ENCODE results near the gene INTS4.

Gene INTS4

GRCh38 chr11:78038697-78039313, 44.3 kb upstream of the INTS4 start:
- no peak for TF ChIP-seq CTCF (IDR thresholded peaks at IDR 0.05; ENCODE audit: low read depth, low read length)

GRCh38 chr11:78037825-78038620, 43.6 kb upstream of the INTS4 start:
- no peak overlapping the region for H3K4me3 ChIP-seq (replicated peaks in 1 of 2; ENCODE audit: low read depth in 2 of 2, low read length in 2 of 2)
- no peak for DNase-seq (ENCODE audit: low read depth in 2 of 2)
- no peak for TF ChIP-seq CTCF (IDR thresholded peaks at IDR 0.05; ENCODE audit: low read depth, low read length)

More at GRCh38 chr11:78038697-78039313, 44.3 kb upstream of the INTS4 start:
- H3K4me3 ChIP-seq (replicated peaks in 1 of 2; ENCODE audit: low read depth in 2 of 2, low read length in 2 of 2), result no peak overlapping the region
- DNase-seq (ENCODE audit: low read depth in 2 of 2), result peak; percentile 29 to 62

GRCh38 chr11:78037056-78037455, 42.6 kb upstream of the INTS4 start:
- TF ChIP-seq CTCF (IDR thresholded peaks at IDR 0.05; ENCODE audit: low read depth, low read length), result no peak
- DNase-seq (ENCODE audit: low read depth in 2 of 2), result no peak
- H3K4me3 ChIP-seq (replicated peaks in 1 of 2; ENCODE audit: low read depth in 2 of 2, low read length in 2 of 2), result no peak overlapping the region

GRCh38 chr11:78036313-78036712, 41.8 kb upstream of the INTS4 start:
- no peak for DNase-seq (ENCODE audit: low read depth in 2 of 2)
- no peak overlapping the region for H3K4me3 ChIP-seq (replicated peaks in 1 of 2; ENCODE audit: low read depth in 2 of 2, low read length in 2 of 2)
- TF ChIP-seq CTCF (IDR thresholded peaks at IDR 0.05; ENCODE audit: low read depth, low read length), result no peak

GRCh38 chr11:78034623-78035022, 40.2 kb upstream of the INTS4 start:
- TF ChIP-seq CTCF (IDR thresholded peaks at IDR 0.05; ENCODE audit: low read depth, low read length), result no peak

GRCh38 chr11:78033040-78033439, 38.6 kb upstream of the INTS4 start:
- DNase-seq (ENCODE audit: low read depth in 2 of 2), result peak in 1 of 2 donors; percentile 31
- no peak overlapping the region for H3K4me3 ChIP-seq (replicated peaks in 1 of 2; ENCODE audit: low read depth in 2 of 2, low read length in 2 of 2)
- no peak for TF ChIP-seq CTCF (IDR thresholded peaks at IDR 0.05; ENCODE audit: low read depth, low read length)

More at GRCh38 chr11:78034623-78035022, 40.2 kb upstream of the INTS4 start:
- DNase-seq (ENCODE audit: low read depth in 2 of 2), result no peak
- no peak overlapping the region for H3K4me3 ChIP-seq (replicated peaks in 1 of 2; ENCODE audit: low read depth in 2 of 2, low read length in 2 of 2)
